ENCODE results near the gene OTUB1.

The OTUB1 gene

GRCh38 chr11:64018310-64018709, 32.1 kb downstream of the OTUB1 start:
- no peak for TF ChIP-seq CTCF (IDR thresholded peaks at IDR 0.05; ENCODE audit: low read length, missing control alignments)
- no peak overlapping the region for H3K4me3 ChIP-seq (replicated peaks; ENCODE audit: low read depth, low read length)
- DNase-seq (ENCODE audit: low read depth): no peak

- no peak for TF ChIP-seq CTCF (IDR thresholded peaks at IDR 0.05; ENCODE audit: low read length, missing control alignments)
These were observed 33.1 kb downstream of the OTUB1 start for GRCh38 chr11:64019106-64020037.

GRCh38 chr11:64020976-64021756, 34.9 kb downstream of the OTUB1 start:
- H3K4me3 ChIP-seq (replicated peaks; ENCODE audit: low read depth, low read length): no peak overlapping the region
- TF ChIP-seq CTCF (IDR thresholded peaks at IDR 0.05; ENCODE audit: low read length, missing control alignments): no peak
- DNase-seq (ENCODE audit: low read depth): no peak

More at GRCh38 chr11:64019106-64020037, 33.1 kb downstream of the OTUB1 start:
- DNase-seq (ENCODE audit: low read depth): no peak
- H3K4me3 ChIP-seq (replicated peaks; ENCODE audit: low read depth, low read length): no peak overlapping the region

GRCh38 chr11:64021757-64022093, 35.5 kb downstream of the OTUB1 start:
- no peak for TF ChIP-seq CTCF (IDR thresholded peaks at IDR 0.05; ENCODE audit: low read length, missing control alignments)
- H3K4me3 ChIP-seq (replicated peaks; ENCODE audit: low read depth, low read length): no peak overlapping the region
- DNase-seq (ENCODE audit: low read depth): no peak

GRCh38 chr11:64022125-64022784, 36.0 kb downstream of the OTUB1 start:
- no peak overlapping the region for H3K4me3 ChIP-seq (replicated peaks; ENCODE audit: low read depth, low read length)
- DNase-seq (ENCODE audit: low read depth): no peak
- no peak for TF ChIP-seq CTCF (IDR thresholded peaks at IDR 0.05; ENCODE audit: low read length, missing control alignments)

GRCh38 chr11:64023712-64024710, 37.8 kb downstream of the OTUB1 start:
- no peak for DNase-seq (ENCODE audit: low read depth)
- TF ChIP-seq CTCF (IDR thresholded peaks at IDR 0.05; ENCODE audit: low read length, missing control alignments): no peak
- H3K4me3 ChIP-seq (replicated peaks; ENCODE audit: low read depth, low read length): no peak overlapping the region
